Head of caudate nucleus (tissue), 42 donors: ENCODE measurements around the gene ZFYVE27.

Experiments
- DNase-seq, 42 donors: peaks; one replicate each; pipeline versions ENCODE4 v3.0.0 to v3.0.0-alpha.2; 2020 to 2021; ENCODE audit warnings: mixed read lengths in 7 of 42
- intact Hi-C: fragments of 100-400 bp; cut with DNase I; formaldehyde crosslinking; loops from one replicate; pipeline ENCODE4 v1.15.0; 2022

Gene ZFYVE27

DNA sequence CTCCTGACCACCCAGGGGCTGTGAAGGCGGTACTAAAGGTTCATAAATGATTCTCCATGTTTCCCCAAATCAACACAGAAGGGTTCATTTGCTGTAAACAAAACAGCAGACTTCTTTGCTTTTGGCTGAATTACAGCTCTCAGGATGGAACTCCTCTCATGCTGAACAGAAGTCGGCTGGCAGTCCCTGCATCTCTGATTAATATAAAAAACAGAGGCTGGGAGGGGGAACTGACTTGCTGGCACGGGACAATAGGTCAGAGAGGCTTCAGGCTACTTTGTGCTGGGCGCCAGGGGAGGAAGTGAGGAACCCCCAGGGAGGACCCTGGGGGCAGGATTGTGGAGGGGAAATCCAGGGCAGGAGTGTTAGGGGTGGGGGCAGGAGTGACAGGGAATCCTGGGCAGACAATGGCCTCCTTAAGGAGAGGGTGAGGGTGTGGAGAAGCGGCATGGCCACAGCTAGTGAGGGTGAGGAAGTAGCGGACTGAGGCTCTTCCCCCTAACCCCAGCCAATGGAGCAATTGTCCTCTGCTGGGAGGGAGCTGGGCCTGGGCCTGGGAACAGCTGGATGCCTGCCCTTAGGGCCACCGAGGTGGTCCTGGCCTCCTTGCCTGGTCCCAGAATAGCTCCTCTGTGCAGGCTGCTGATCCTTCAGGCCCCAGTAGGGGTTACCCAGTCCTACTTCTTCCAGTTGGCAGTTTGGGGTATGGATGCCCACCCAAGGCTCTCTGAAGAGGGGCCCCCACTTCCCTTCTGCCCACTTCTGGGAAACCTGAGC is 44.1 kb downstream of the ZFYVE27 start:
- intact Hi-C loops: no loop called here
- peak in 4 of 42 donors; percentile 13 to 33 (median 24) for DNase-seq

GRCh38 chr10:97781618-97782331 is 44.8 kb downstream of the ZFYVE27 start:
- intact Hi-C loops: no loop called here
- no peak for DNase-seq

DNA sequence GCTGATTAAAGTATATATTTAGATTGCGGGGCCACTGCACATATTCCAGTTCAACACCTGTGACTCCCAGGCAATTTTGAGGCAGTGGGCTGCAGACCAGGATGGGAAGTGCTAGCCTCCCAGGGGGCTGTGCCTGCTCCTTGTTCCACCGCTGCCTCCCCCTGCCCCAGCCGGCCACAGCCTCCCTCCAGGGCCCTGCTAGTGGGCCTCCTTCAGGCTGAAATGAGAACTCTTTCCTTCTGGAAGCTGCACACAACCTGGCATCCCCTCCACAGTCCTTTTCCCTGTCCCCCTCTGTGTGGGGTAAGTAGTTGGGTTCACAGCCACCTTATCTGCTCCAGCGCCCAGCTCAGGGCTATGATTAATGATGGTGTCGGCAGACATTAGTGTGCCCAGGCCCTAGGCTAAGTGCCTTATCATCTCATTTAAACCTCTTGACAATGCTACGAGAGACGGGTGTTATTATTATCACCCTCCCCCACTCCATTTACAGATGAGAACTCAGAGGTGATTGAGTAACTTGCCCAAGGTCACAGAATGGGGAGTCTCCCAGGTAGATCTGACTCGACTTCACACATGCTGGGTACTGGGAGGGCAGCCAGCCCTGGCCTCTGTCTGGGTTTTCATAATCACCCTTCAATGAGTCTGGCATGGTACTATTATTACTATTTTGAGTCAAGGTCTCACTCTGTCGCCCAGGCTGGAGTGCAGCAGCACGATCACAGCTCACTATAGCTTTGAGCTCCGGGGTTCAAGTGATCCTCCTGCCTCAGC is 45.7 kb downstream of the ZFYVE27 start:
- DNase-seq: no peak
- intact Hi-C loops: no loop called here

DNA sequence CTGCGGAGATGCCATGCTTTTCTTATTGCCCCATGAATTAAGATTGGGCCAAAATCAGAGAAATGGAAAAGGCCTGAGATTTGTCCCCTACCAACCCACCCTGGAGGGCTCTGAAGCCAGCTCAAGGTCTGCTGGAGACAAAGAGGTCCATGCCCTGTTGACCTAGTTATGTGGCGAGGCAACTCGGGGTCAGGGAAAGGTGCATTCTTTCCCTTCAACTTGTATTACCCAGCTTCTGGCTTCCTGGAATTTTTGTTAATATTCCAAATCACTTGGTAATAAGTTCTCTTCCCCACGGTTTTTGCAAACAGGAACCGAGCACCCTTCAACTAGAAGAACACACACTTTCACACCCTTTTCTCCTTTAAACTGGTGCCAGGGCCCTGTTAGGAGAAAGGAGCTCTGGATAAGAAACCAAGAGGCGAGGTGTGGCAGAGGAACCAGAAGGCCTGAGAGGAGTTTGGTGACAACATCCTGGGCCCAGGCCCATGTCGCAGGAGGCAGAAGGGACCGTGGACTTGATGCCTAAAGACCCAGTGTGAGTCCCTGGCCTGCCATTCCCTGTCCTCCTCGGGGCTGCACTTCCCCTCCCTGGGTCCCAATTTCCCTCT is 47.4 kb downstream of the ZFYVE27 start:
- intact Hi-C loops: no loop called here

GRCh38 chr10:97785231-97785630 is 48.3 kb downstream of the ZFYVE27 start:
- intact Hi-C loops: no loop called here
- DNase-seq: no peak

More for the DNA sequence above, 47.4 kb downstream of the ZFYVE27 start:
- no peak for DNase-seq

GRCh38 chr10:97785731-97786130 is 48.8 kb downstream of the ZFYVE27 start:
- no peak for DNase-seq
- intact Hi-C loops: no loop called here

DNA sequence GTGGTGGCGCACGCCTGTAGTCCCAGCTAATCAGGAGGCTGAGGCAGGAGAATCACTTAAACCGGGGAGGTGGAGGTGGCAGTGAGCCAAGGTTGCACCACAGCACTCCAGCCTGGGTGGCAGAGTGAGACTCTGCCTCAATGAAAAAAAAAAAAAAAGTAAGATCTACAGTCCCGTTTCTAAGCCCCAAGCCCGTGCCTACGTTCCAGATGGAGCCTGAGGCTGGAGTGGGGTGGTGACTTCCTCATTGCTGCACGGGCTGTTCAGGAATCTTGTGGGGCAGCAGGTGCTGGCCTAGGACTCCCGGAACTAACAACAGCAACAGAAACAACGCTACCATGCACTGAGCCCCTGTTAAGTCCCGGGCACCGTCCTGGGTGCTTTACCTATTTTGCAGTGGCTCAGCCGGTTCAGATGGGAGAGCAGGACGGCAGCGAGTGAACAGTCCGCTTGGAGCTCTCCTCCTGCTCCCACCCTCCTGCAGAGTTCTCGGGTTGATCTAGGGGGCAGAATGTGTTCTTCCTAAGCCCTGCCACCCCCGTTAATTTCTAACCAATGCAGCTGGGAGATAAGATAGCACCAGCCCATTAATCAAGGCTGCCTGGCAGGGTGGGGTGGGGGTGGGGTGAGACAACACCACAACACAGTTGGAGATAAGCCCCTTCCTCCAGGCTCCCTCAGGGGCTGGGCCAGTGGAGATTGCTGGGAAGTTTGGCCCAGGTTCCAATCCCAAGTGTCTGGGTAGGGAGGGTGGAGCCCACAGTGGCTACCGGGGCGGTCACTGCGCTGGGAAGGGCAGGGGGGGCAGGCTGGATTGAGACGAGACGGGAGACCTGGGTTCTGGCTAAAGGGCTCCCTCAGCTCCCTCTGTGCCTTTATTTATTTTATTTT is 51.9 kb downstream of the ZFYVE27 start:
- intact Hi-C loops: no loop called here
- DNase-seq: no peak

GRCh38 chr10:97789770-97790397 is 53.0 kb downstream of the ZFYVE27 start:
- DNase-seq: no peak
- intact Hi-C loops: loop anchor here (5.0 kb wide), 1 partner anchor 77 kb away; no protein-coding TSS in a partner anchor

GRCh38 chr10:97791824-97792721 is 55.1 kb downstream of the ZFYVE27 start:
- intact Hi-C loops: loop anchor here (5.0 kb wide), 1 partner anchor 75 kb away; no protein-coding TSS in a partner anchor
- DNase-seq: peak; percentile 54 to 90 (median 78)

GRCh38 chr10:97795886-97796285 is 59.0 kb downstream of the ZFYVE27 start:
- DNase-seq: no peak
- intact Hi-C loops: no loop called here

- intact Hi-C loops: no loop called here
- DNase-seq: no peak
These were observed 59.7 kb downstream of the ZFYVE27 start for GRCh38 chr10:97796651-97797050.

DNA sequence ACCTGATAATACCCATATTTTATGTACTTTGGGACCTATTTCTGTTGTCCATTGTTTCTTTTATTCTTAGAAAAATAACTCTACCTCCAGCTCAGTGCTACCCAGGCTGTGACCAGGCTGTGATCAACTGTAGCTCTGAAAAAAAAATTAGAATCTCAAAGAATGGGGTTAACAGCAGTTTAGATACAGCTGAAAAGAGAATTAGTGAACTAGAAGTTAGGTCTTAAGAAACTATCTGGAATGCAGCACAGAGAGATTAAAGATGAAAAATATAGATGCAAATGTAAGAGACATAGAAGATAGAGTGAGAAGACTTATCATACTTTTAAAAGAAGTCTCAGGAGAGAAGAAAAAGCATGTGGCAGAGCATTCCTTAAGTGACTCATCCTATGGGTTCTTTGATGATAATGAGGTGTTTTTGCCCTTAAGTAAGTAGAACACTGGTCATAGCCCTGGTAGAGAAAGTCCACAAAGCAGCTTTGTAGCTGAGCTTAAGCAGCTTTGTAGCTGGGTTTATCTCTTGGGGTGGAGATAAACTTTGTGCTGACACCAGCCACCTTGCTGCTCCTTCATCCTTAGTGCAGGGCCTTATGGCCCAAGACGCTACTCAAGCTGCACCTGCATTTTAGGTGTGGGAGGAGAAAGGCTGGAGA is 62.2 kb downstream of the ZFYVE27 start:
- DNase-seq: no peak
- intact Hi-C loops: no loop called here

DNA sequence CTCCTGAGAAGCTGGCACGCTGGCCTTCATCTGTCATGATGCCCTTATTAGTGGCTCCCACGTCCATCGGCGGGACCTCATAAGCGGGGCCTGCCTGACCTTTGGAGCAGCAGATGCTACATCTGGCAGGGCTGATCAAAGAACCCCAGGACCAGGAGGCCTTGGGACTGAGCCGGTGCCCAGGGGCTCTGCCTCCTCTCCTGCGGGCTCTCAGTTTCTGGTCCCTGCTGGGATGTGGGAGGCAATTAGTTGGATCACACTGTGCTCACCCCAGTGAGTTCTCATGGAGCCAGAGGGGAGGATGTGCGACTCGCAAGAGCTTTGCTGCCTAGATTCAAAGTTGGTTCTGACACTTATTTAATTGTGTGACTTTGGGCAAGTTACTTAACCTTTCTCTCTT is 63.5 kb downstream of the ZFYVE27 start:
- intact Hi-C loops: no loop called here
- DNase-seq: no peak

DNA sequence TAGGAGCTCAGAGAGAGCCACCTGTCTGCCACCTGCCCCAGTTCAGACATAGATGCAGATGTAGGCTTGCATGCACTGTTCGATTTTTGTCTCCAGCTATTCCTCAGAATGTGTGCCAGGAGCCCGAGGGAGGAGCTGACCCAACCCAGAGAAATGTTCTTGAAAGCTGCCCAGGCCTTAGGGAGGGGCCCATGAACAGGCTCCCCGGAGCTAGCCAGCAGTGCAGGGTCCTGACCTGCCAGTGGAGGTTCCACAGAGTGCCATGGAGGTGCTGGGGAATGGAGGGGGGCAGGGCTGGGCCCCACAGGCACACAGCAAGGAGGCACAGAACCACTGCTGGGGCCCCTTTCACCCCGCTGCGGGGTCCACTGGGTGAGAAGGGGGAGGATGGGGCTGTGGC is 64.5 kb downstream of the ZFYVE27 start:
- DNase-seq: no peak
- intact Hi-C loops: no loop called here

GRCh38 chr10:97805096-97805884 is 68.4 kb downstream of the ZFYVE27 start:
- DNase-seq: no peak
- intact Hi-C loops: no loop called here

DNA sequence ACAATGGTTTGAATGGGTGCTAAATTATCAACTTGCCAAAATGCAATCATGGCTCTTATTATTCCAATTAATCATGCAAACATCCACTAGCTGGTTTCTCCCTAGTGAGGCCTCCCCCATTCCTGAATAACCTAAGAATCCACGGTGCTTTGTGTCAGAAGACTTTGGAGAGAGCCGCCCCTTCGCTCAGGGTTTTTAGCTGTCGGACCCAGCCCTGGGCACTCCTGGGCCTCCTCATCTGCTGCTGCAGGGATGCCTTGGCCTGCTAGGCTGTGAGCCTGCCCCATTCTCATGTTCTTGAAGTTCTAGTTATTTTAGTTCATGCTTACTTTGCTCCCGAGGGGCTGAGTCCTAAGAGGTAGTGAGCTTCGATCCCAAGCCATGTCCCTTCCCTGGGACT is 69.0 kb downstream of the ZFYVE27 start:
- DNase-seq: no peak
- intact Hi-C loops: no loop called here
